Measurements from ENCODE around the gene HRH1.

DNA sequence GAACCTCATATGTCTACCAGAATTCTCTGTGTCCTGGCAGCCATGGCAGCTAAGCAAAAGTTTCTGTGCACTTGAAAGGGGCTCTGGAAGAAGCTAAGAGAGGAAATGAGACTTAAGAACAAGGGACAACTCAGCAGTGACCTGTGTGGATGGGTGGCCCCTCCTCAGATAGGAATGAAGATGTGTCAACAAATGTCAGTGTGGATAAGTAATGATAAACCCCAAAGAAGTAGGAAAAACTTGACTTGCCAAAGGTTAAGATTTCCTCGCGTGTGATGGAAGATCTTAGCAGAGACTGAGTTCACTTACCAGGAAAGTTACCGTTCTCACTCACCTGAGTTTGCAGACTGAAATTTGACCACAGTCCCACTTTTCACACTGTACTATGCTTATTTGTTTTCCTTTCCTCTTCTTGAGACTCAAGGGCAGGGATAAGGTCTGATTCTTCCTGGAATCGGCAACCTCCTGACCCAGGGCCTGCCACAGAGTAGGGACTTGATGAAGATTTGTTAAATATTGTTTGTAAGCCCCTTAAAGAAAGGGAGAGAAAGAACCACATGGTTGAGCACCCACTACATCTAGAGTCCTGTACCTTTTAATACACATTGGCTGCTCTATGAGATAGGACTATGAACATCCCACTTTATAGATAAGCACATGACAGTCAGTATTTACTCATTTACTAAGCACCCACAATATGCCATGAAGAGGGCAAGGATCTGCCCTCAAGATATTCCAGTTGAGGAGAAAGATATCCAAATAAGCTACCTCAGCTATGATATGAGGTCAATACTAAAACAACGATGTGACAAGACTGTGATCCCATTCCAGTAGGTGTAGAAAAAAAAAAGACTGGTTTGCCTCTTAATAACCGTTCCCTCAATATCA is 7.3 kb upstream of the HRH1 start:
- TF ChIP-seq CTCF (IDR thresholded peaks at IDR 0.05) (no peak), ZFX (IDR thresholded peaks at IDR 0.05; ENCODE audit: borderline replicate concordance) (no peak)
